ENCODE results near the gene PPP1R3F.

- TF ChIP-seq SIN3A (IDR thresholded peaks at IDR 0.05; ENCODE audit: borderline replicate concordance, insufficient read depth, low read length) (no peak), REST (IDR thresholded peaks at IDR 0.05; ENCODE audit: insufficient read depth in 1 of 2, low read depth in 2 of 2, low read length in 2 of 2) (no peak), POLR2AphosphoS5 (IDR thresholded peaks at IDR 0.05; ENCODE audit: low read depth, low read length) (no peak), TAF1 (IDR thresholded peaks at IDR 0.05; ENCODE audit: borderline replicate concordance, insufficient read depth, low read length) (no peak), FOXP2 (optimal IDR thresholded peaks at IDR 0.05; ENCODE audit: borderline replicate concordance, extremely low read depth, extremely low read length, insufficient read depth) (no peak)
Measured at GRCh38 chrX:49254639-49255038, 15.0 kb upstream of the PPP1R3F start.

All from PFSK-1 (cell line).